HepG2 (cell line): ENCODE results near the gene LINC00237. TPM values are rescaled to one million over a fixed set of nuclear protein-coding genes. Genes with fewer than 3 reads are reported as not detected.
A peak's percentile ranks its signal among the peaks of the same experiment; 100 is the strongest.

Experiments
- E2F2 ChIP-seq: sonication (generic); formaldehyde crosslinking; IDR thresholded peaks from 2 replicates; pipeline ENCODE4 v1.4.0; 2020; ENCODE audit warnings: missing genetic modification reagents, borderline replicate concordance
- ESRRA ChIP-seq: sonication (generic); formaldehyde crosslinking; IDR thresholded peaks from 2 replicates; pipeline ENCODE4 v1.5.1; 2020; ENCODE audit warnings: mild to moderate bottlenecking, low read depth, missing genetic modification reagents
- FOXO1 ChIP-seq: sonication (generic); formaldehyde crosslinking; IDR thresholded peaks from 2 replicates; pipeline ENCODE4 v1.4.0; 2020; ENCODE audit warnings: missing genetic modification reagents
- HBP1 ChIP-seq: IDR thresholded peaks from 2 replicates; pipeline ENCODE4 v1.6.1; 2016; ENCODE audit warnings: low read depth, control low read depth
- JUND ChIP-seq: sonication (generic); formaldehyde crosslinking; IDR thresholded peaks from 2 replicates; pipeline ENCODE4 v1.8.0; 2022; ENCODE audit warnings: mild to moderate bottlenecking, missing genetic modification reagents
- NFE2L2 ChIP-seq: fragments of 150-350 bp; IDR thresholded peaks from 2 replicates; pipeline ENCODE4 v1.6.1; 2014; ENCODE audit warnings: low read length
- STAT6 ChIP-seq: sonication (generic); formaldehyde crosslinking; IDR thresholded peaks from 2 replicates; pipeline ENCODE4 v1.4.0; 2020; ENCODE audit warnings: missing genetic modification reagents, mild to moderate bottlenecking, borderline replicate concordance
- TERF1 ChIP-seq: sonication (generic); formaldehyde crosslinking; IDR thresholded peaks from 2 replicates; pipeline ENCODE4 v1.8.0; 2022; ENCODE audit warnings: mild to moderate bottlenecking, missing genetic modification reagents, moderate library complexity
- TRIM24 ChIP-seq: sonication (generic); formaldehyde crosslinking; IDR thresholded peaks from 2 replicates; pipeline ENCODE4 v1.8.0; 2022; ENCODE audit warnings: mild to moderate bottlenecking, missing genetic modification reagents
- ZBTB46 ChIP-seq: sonication (generic); formaldehyde crosslinking; IDR thresholded peaks from 2 replicates; pipeline ENCODE4 v1.4.0; 2020; ENCODE audit warnings: mild to moderate bottlenecking, missing genetic modification reagents, borderline replicate concordance
- ZNF501 ChIP-seq: sonication (generic); formaldehyde crosslinking; IDR thresholded peaks from 2 replicates; pipeline ENCODE4 v1.5.1; 2020; ENCODE audit warnings: mild to moderate bottlenecking, moderate library complexity, missing genetic modification reagents
- ZNF646 ChIP-seq: sonication (generic); formaldehyde crosslinking; IDR thresholded peaks from 2 replicates; pipeline ENCODE4 v1.9.0; 2021; ENCODE audit warnings: mild to moderate bottlenecking, missing genetic modification reagents
- ZNF782 ChIP-seq: sonication (generic); formaldehyde crosslinking; IDR thresholded peaks from 2 replicates; pipeline ENCODE4 v1.4.0; 2020; ENCODE audit warnings: missing genetic modification reagents, mild to moderate bottlenecking, borderline replicate concordance
- polyA plus RNA-seq, 8 experiments: library from polyadenylated mRNA; depleted of rRNA in 3 of 8; stranded (reverse) in 7 of 8; unstranded in 1 of 8; fragments of >200 nt; fragmentation: Illumina TruSeq in 4 of 8; extraction: Trizol in 4 of 8; gene quantifications; 2 replicates each; pipeline versions ENCODE4 v1.2.1 to v1.2.3, GENCODE V29; 2011 to 2016; ENCODE audit warnings: low read depth in 4 of 8, missing spikeins in 1 of 8, mixed read lengths in 1 of 8; ENCODE audit not compliant: insufficient read depth in 1 of 8
- total RNA-seq, 5 experiments: library from RNA; depleted of rRNA; stranded (reverse); fragments of >200 nt; fragmentation: Illumina TruSeq; extraction: Trizol; gene quantifications; 2 replicates each; pipeline ENCODE4 v1.2.3, GENCODE V29; 2016; ENCODE audit warnings: low read depth in 1 of 5

The LINC00237 gene
- total and polyA plus RNA-seq, 2 of the 13 experiments (the other 11 are each of a cell fraction or from before 2014, with no cell fraction given): not detected

- no peak for TF ChIP-seq ZNF646 (CRISPR knock-in tag)
- TF ChIP-seq HBP1 (CRISPR knock-in tag): peak; percentile 67
- no peak for TF ChIP-seq ZNF782 (CRISPR knock-in tag)
- TF ChIP-seq TRIM24: no peak
- no peak for TF ChIP-seq NFE2L2
- TF ChIP-seq TERF1 (CRISPR knock-in tag): no peak
- TF ChIP-seq ZNF501 (CRISPR knock-in tag): no peak
- no peak for TF ChIP-seq JUND (CRISPR knock-in tag)
- TF ChIP-seq FOXO1: peak; percentile 49; the same call in 1 of the 2 replicates
- TF ChIP-seq ZBTB46: no peak
- no peak for TF ChIP-seq ESRRA (CRISPR knock-in tag)
- no peak for TF ChIP-seq E2F2 (CRISPR knock-in tag)
- no peak for TF ChIP-seq STAT6
These were observed 33.9 kb upstream of the LINC00237 start (continued) for GRCh38 chr20:21139881-21140566.
